SJSA1 (cell line): ENCODE results near the gene FUS. TPM values are rescaled to one million over a fixed set of nuclear protein-coding genes. Genes with fewer than 3 reads are reported as not detected.
A peak's percentile ranks its signal among the peaks of the same experiment; 100 is the strongest.
"Not testable (repeated sequence)": the region's sequence is repeated elsewhere in the genome, so short reads cannot be mapped to it uniquely, and the experiment has no call there.

Experiments used
- DNase-seq, 2 experiments: peaks; one replicate each; pipeline ENCODE4 v3.0.0-alpha.2; 2015 to 2020; ENCODE audit warnings: low spot score in 2 of 2, low read depth in 1 of 2
- H3K27ac ChIP-seq: fragments of 250-450 bp; sonication (Bioruptor Pico); 2 replicates; pipeline ENCODE4 v1.5.1; 2020; ENCODE audit warnings: mild to moderate bottlenecking, moderate library complexity
- H3K27me3 ChIP-seq: fragments of 250-450 bp; sonication (Bioruptor Pico); replicated peaks from 2 replicates; pipeline ENCODE4 v1.5.1; 2020; ENCODE audit warnings: mild to moderate bottlenecking, moderate library complexity
- H3K36me3 ChIP-seq: fragments of 250-450 bp; sonication (Bioruptor Pico); 2 replicates; pipeline ENCODE4 v1.5.1; 2020; ENCODE audit warnings: mild to moderate bottlenecking
- H3K4me1 ChIP-seq: fragments of 250-450 bp; sonication (Bioruptor Pico); replicated peaks from 2 replicates; pipeline ENCODE4 v1.6.1; 2021; ENCODE audit warnings: mild to moderate bottlenecking
- H3K4me3 ChIP-seq: fragments of 250-450 bp; sonication (Bioruptor Pico); 2 replicates; pipeline ENCODE4 v1.5.1; 2020; ENCODE audit warnings: mild to moderate bottlenecking
- H3K9me3 ChIP-seq: fragments of 250-450 bp; sonication (Bioruptor Pico); replicated peaks from 2 replicates; pipeline ENCODE4 v1.5.1; 2020; ENCODE audit warnings: mild to moderate bottlenecking
- total RNA-seq: library from RNA; depleted of rRNA; stranded (reverse); fragments of >200 nt; shearing (Covaris generic); gene quantifications from 2 replicates; pipeline ENCODE4 v1.2.3, GENCODE V29; 2014

Gene FUS
- total RNA-seq, 1 experiment from 2014 or later: 37.5 TPM

- Histone ChIP-seq H3K4me3 (no peak overlapping the region), H3K27me3 (no peaks in the 10 kb centered on the region; the same call in 1 of the 2 replicates), H3K4me1 (peaks cover 1% of the 10 kb centered on the region), H3K36me3 (peaks cover 79% of the 10 kb centered on the region), H3K9me3 (no peaks in the 10 kb centered on the region), H3K27ac (no peak overlapping the region)
- no peak for DNase-seq
Observed at GRCh38 chr16:31196324-31197088, 16.6 kb downstream of the FUS start.

GRCh38 chr16:31198207-31198882 is 18.4 kb downstream of the FUS start:
- DNase-seq: no peak
- Histone ChIP-seq H3K4me1 (peaks cover 16% of the 10 kb centered on the region), H3K9me3 (no peaks in the 10 kb centered on the region; the same call in 1 of the 2 replicates), H3K36me3 (peaks cover 65% of the 10 kb centered on the region), H3K27me3 (peaks cover 16% of the 10 kb centered on the region), H3K27ac (no peak overlapping the region), H3K4me3 (no peak overlapping the region)

- DNase-seq: no peak
- peaks cover 17% of the 10 kb centered on the region for H3K27me3 ChIP-seq
- H3K36me3 ChIP-seq: peaks cover 53% of the 10 kb centered on the region
- no peaks in the 10 kb centered on the region; the same call in 1 of the 2 replicates for H3K9me3 ChIP-seq
- H3K4me3 ChIP-seq: no peak overlapping the region
- H3K4me1 ChIP-seq: peaks cover 16% of the 10 kb centered on the region
- H3K27ac ChIP-seq: no peak overlapping the region
Observed at GRCh38 chr16:31199430-31200041, 19.6 kb downstream of the FUS start.

GRCh38 chr16:31200111-31200510 is 20.2 kb downstream of the FUS start:
- peaks cover 17% of the 10 kb centered on the region for H3K27me3 ChIP-seq
- peaks cover 16% of the 10 kb centered on the region for H3K4me1 ChIP-seq
- DNase-seq, H3K4me3 ChIP-seq, H3K9me3 ChIP-seq, H3K27ac ChIP-seq: not testable (repeated sequence)
- peaks cover 48% of the 10 kb centered on the region for H3K36me3 ChIP-seq

- Histone ChIP-seq H3K27me3 (peaks cover 17% of the 10 kb centered on the region), H3K27ac (no peak overlapping the region), H3K4me3 (no peak overlapping the region), H3K9me3 (no peaks in the 10 kb centered on the region; the same call in 1 of the 2 replicates), H3K4me1 (peaks cover 16% of the 10 kb centered on the region), H3K36me3 (peaks cover 39% of the 10 kb centered on the region)
- DNase-seq: no peak
Observed at GRCh38 chr16:31200821-31201568, 21.1 kb downstream of the FUS start.

GRCh38 chr16:31201582-31202413 is 21.9 kb downstream of the FUS start:
- Histone ChIP-seq H3K9me3 (no peaks in the 10 kb centered on the region; the same call in 1 of the 2 replicates), H3K36me3 (peaks cover 31% of the 10 kb centered on the region), H3K27me3 (peaks cover 19% of the 10 kb centered on the region), H3K4me3 (peak overlapping the region; percentile 45), H3K4me1 (peaks cover 16% of the 10 kb centered on the region), H3K27ac (no peak overlapping the region)
- peak in 1 of 2 experiments; percentile 43 for DNase-seq

GRCh38 chr16:31202414-31203375 is 22.8 kb downstream of the FUS start, which contains the start of gene PYCARD:
PYCARD (minus strand) TSS chr16:31202760; CDS start chr16:31202690, 70 bp downstream.
- Histone ChIP-seq H3K4me1 (peaks cover 16% of the 10 kb centered on the region), H3K27me3 (peaks cover 21% of the 10 kb centered on the region), H3K36me3 (peaks cover 22% of the 10 kb centered on the region), H3K9me3 (no peaks in the 10 kb centered on the region; the same call in 1 of the 2 replicates), H3K4me3 (peak within 1 kb of the TSS; percentile 45), H3K27ac (no peak within 1 kb of the TSS)
- peak in 1 of 2 experiments; percentile 32 for DNase-seq

GRCh38 chr16:31204871-31205666 is 25.1 kb downstream of the FUS start:
- H3K27me3 ChIP-seq: peaks cover 25% of the 10 kb centered on the region
- DNase-seq: no peak
- no peak overlapping the region for H3K27ac ChIP-seq
- H3K36me3 ChIP-seq: 0 out of 2 replicates have a peak, but pooled peaks cover 5% of the 10 kb centered on the region
- H3K4me3 ChIP-seq: no peak overlapping the region
- peaks cover 16% of the 10 kb centered on the region for H3K4me1 ChIP-seq
- H3K9me3 ChIP-seq: no peaks in the 10 kb centered on the region; the same call in 1 of the 2 replicates

- Histone ChIP-seq H3K9me3 (no peaks in the 10 kb centered on the region; the same call in 1 of the 2 replicates), H3K27me3 (peaks cover 29% of the 10 kb centered on the region), H3K4me3 (no peak overlapping the region), H3K27ac (no peak overlapping the region), H3K36me3 (0 out of 2 replicates have a peak, but pooled peaks cover 5% of the 10 kb centered on the region), H3K4me1 (peaks cover 12% of the 10 kb centered on the region)
- DNase-seq: no peak
Observed at GRCh38 chr16:31206776-31207175, 26.8 kb downstream of the FUS start.

- Histone ChIP-seq H3K4me3 (no peak overlapping the region), H3K9me3 (no peaks in the 10 kb centered on the region), H3K27ac (no peak overlapping the region), H3K27me3 (peaks cover 60% of the 10 kb centered on the region), H3K36me3 (no peaks in the 10 kb centered on the region), H3K4me1 (peaks cover 11% of the 10 kb centered on the region)
- DNase-seq: no peak
Observed at GRCh38 chr16:31213342-31213741, 33.4 kb downstream of the FUS start.
